GM12878 (cell line): ENCODE measurements around the gene GZF1. TPM values are rescaled to one million over a fixed set of nuclear protein-coding genes. Genes with fewer than 3 reads are reported as not detected.
A peak's percentile ranks its signal among the peaks of the same experiment; 100 is the strongest.

Experiments used
- ATAC-seq: fragments of 200-7000 bp; cut with Tn5 transposase; 3 replicates; pipeline ENCODE4 v1.9.1; 2020; ENCODE audit warnings: mild to moderate bottlenecking, moderate library complexity
- BruUV-seq: library from RNA; stranded (reverse); fragments of 400-500 nt; replicated peaks from 2 replicates; lab custom pipeline; 2021; lab: Mats Ljungman, UMichigan
- CTCF ChIA-PET: fragments of 300-600 bp; sonication (Branson Sonifier 250); formaldehyde crosslinking; extraction: SDS; loops from one replicate; lab custom pipeline; 2021; ENCODE audit warnings: inconsistent platforms; lab: Yijun Ruan, JAX
- POLR2A ChIA-PET: fragments of 350-600 bp; formaldehyde crosslinking; extraction: SDS; loops from one replicate; lab custom pipeline; 2021; ENCODE audit warnings: inconsistent platforms; lab: Charles Lee
- RAD21 ChIA-PET: fragments of 300-600 bp; sonication (Branson Sonifier 250); formaldehyde crosslinking; loops from one replicate; lab custom pipeline; 2023; ENCODE audit warnings: antibody characterized with exemption; ENCODE audit not compliant: unreplicated experiment; lab: Charles Lee
- SMC1A ChIA-PET: fragments of 300-600 bp; sonication (Branson Sonifier 250); formaldehyde crosslinking; loops from one replicate; lab custom pipeline; 2023; ENCODE audit not compliant: unreplicated experiment, uncharacterized antibody; lab: Charles Lee
- DNase-seq: peaks from one replicate; pipeline ENCODE4 v3.0.0-alpha.2; 2011; ENCODE audit warnings: low read depth, low spot score
- FAIRE-seq: peaks from 3 replicates; lab custom pipeline; 2011; peaks lifted over from hg19 to GRCh38; lab: Jason Lieb, UNC
- H2AFZ ChIP-seq: 2 replicates; pipeline ENCODE4 v1.6.0; 2011; ENCODE audit warnings: low read depth, low read length, control low read depth; ENCODE audit not compliant: control insufficient read depth
- H3K27ac ChIP-seq: 2 replicates; pipeline ENCODE4 v1.5.1; 2011; ENCODE audit warnings: control low read depth; ENCODE audit not compliant: control insufficient read depth, insufficient read depth
- H3K27me3 ChIP-seq, 2 experiments: replicated peaks in 1 of 2; 2 replicates each; pipeline versions ENCODE4 v1.6.0 to v1.6.1; 2011; ENCODE audit warnings: low read length in 1 of 2; ENCODE audit not compliant: control insufficient read depth in 2 of 2, insufficient read depth in 2 of 2
- H3K36me3 ChIP-seq, 2 experiments: 2 replicates each; pipeline ENCODE4 v1.5.1; 2011; ENCODE audit warnings: low read length in 1 of 2; ENCODE audit not compliant: control insufficient read depth in 2 of 2, insufficient read depth in 2 of 2
- H3K4me1 ChIP-seq: 2 replicates; pipeline ENCODE4 v1.6.1; 2011; ENCODE audit warnings: mild to moderate bottlenecking, low read length, moderate library complexity, mixed read lengths; ENCODE audit not compliant: control insufficient read depth, insufficient read depth
- H3K4me2 ChIP-seq: 2 replicates; pipeline ENCODE4 v1.6.0; 2011; ENCODE audit warnings: control low read depth; ENCODE audit not compliant: control insufficient read depth, insufficient read depth
- H3K4me3 ChIP-seq: fragments of 200-600 bp; sonication (generic); 2 replicates; pipeline ENCODE4 v1.5.1; 2016
- H3K79me2 ChIP-seq: 2 replicates; pipeline ENCODE4 v1.6.0; 2011; ENCODE audit warnings: low read length; ENCODE audit not compliant: control insufficient read depth, insufficient read depth
- H3K9ac ChIP-seq: 2 replicates; pipeline ENCODE4 v1.8.0; 2011; ENCODE audit warnings: low read length, control low read depth, mixed read lengths; ENCODE audit not compliant: control insufficient read depth, insufficient read depth
- H3K9me3 ChIP-seq: replicated peaks from 3 replicates; pipeline ENCODE4 v1.5.1; 2011; ENCODE audit warnings: mild to moderate bottlenecking, low read length; ENCODE audit not compliant: control insufficient read depth, insufficient read depth
- H4K20me1 ChIP-seq: 2 replicates; pipeline ENCODE4 v1.6.0; 2011; ENCODE audit not compliant: control insufficient read depth, insufficient read depth
- ESRRA ChIP-seq: IDR thresholded peaks from 2 replicates; pipeline ENCODE4 v1.6.1; 2012; ENCODE audit warnings: mild to moderate bottlenecking, low read length, improper control_type of control experiment
- MEF2A ChIP-seq: IDR thresholded peaks from 2 replicates; pipeline ENCODE4 v1.6.1; 2011; ENCODE audit warnings: low read depth, mild to moderate bottlenecking, low read length, moderate library complexity; ENCODE audit not compliant: insufficient read depth
- NR2C2 ChIP-seq: IDR thresholded peaks from 2 replicates; pipeline ENCODE4 v1.6.1; 2011; ENCODE audit warnings: borderline replicate concordance, low read depth; ENCODE audit not compliant: control insufficient read depth, insufficient read length
- SIX5 ChIP-seq: IDR thresholded peaks from 2 replicates; pipeline ENCODE4 v1.6.1; 2011; ENCODE audit warnings: mild to moderate bottlenecking, low read depth, low read length, moderate library complexity; ENCODE audit not compliant: severe bottlenecking
- WGBS: methylation state at CpG from one replicate; pipeline ENCODE4 v1.1.6; 2016; ENCODE audit warnings: low lambda C conversion rate; ENCODE audit not compliant: insufficient replicate concordance, insufficient coverage; ENCODE audit errors: missing lambda C conversion rate; 5-methylcytosine and 5-hydroxymethylcytosine counted together
- in situ Hi-C: fragments of 300-500 bp; cut with MboI; formaldehyde crosslinking; loops from 9 replicates; pipeline ENCODE4 v1.14.3; 2018; ENCODE audit warnings: mixed read lengths
- intact Hi-C: fragments of 100-400 bp; cut with micrococcal nuclease; formaldehyde crosslinking; loops from one replicate; pipeline ENCODE4 v1.14.2; 2022; ENCODE audit not compliant: unreplicated experiment
- polyA plus RNA-seq, 11 experiments: library from polyadenylated mRNA; depleted of rRNA in 4 of 11; unstranded in 6 of 11; stranded (reverse) in 5 of 11; fragments of >200 nt; fragmentation: Nextera tagmentation in 4 of 11; fragmentation: Illumina TruSeq in 1 of 11; extraction: Ambion mirVana in 4 of 11; extraction: Trizol in 1 of 11; gene quantifications; 1 replicate in 1 of 11; 2 replicates in 10 of 11; pipeline versions ENCODE4 v1.2.1 to v1.2.3, GENCODE V29; 2011 to 2016; ENCODE audit warnings: inconsistent platforms in 2 of 11, missing spikeins in 2 of 11, low read depth in 1 of 11
- total RNA-seq, 4 experiments: library from RNA; depleted of rRNA in 3 of 4; stranded (reverse); fragments of >200 nt in 3 of 4; fragmentation: Illumina TruSeq in 1 of 4; extraction: Trizol in 1 of 4; gene quantifications; 2 replicates each; pipeline versions ENCODE4 v1.2.1 to v1.2.3, GENCODE V29; 2013 to 2021
- TF ChIP-seq, protein P1 (sequence below): fragments of 450-650 bp; IDR thresholded peaks from 2 replicates; pipeline ENCODE4 v1.6.1; 2017; ENCODE audit warnings: antibody characterized with exemption, mild to moderate bottlenecking, moderate library complexity
- TF ChIP-seq, protein P2 (sequence below): fragments of 450-650 bp; IDR thresholded peaks from 2 replicates; pipeline ENCODE4 v1.6.1; 2017; ENCODE audit warnings: mild to moderate bottlenecking, low read depth, inconsistent platforms; ENCODE audit not compliant: poor library complexity, severe bottlenecking
- TF ChIP-seq, protein P3 (sequence below): fragments of 450-650 bp; IDR thresholded peaks from 2 replicates; pipeline ENCODE4 v1.6.1; 2017; ENCODE audit warnings: borderline replicate concordance
- TF ChIP-seq, protein P4 (sequence below): IDR thresholded peaks from 2 replicates; pipeline ENCODE4 v1.6.1; 2012; ENCODE audit warnings: low read depth, low read length, improper control_type of control experiment
- TF ChIP-seq, protein P5 (sequence below), 3 experiments: IDR thresholded peaks in 2 of 3; conservative IDR thresholded peaks in 1 of 3; 2 replicates each; pipeline ENCODE4 v1.5.1; 2011; ENCODE audit warnings: low read depth in 3 of 3, low read length in 3 of 3, mild to moderate bottlenecking in 3 of 3, control low read depth in 2 of 3, moderate library complexity in 2 of 3, inconsistent platforms in 1 of 3, mixed read lengths in 1 of 3; ENCODE audit not compliant: control insufficient read depth in 2 of 3, insufficient read depth in 1 of 3; ENCODE audit errors: extremely low read depth in 1 of 3

GZF1 gene
- total and polyA plus RNA-seq, 10 of the 15 experiments (the other 5 are each of a cell fraction or from before 2014, with no cell fraction given) = 2.2 to 19.5 (median 9.7) TPM

DNA sequence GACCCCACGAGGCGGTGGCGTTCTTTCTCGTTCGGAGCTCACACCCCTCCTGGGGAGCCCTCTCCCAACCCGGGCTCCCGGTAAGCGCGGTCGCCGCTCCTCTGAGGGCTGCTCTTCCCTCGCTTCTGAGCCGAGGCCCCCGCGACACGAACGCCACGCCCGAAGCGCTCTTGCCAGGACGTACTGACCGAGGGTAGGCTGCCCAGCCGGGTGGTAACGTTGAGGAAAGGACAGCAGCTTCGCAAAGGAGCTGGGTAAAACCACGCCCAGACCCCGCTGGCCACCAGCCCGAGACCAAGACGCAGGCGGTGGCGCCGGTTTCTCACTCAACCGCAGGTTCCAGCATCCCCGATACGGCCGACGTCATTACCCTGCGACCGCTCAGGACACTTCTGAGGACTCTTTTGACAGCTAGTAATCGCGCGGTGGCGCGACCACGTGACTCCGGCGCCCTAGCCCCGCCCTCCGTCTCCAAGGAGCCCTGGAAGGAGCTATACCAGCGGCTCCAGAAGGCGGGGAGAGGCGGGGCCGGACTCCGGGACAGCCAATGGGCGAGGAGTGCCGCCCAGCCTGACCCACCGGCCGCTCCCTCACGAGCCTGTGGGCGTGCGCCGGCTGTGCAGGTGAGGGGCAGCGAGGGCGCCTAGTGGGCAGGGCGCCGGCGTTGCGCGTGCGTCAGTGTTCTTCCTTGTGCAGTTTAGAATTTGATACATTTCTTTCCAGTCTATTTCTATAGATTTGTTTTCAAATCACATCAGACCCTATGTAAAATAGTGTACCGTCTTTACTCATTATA is 4.0 kb upstream of the GZF1 start (continued):
- TF ChIP-seq, protein P1, sequence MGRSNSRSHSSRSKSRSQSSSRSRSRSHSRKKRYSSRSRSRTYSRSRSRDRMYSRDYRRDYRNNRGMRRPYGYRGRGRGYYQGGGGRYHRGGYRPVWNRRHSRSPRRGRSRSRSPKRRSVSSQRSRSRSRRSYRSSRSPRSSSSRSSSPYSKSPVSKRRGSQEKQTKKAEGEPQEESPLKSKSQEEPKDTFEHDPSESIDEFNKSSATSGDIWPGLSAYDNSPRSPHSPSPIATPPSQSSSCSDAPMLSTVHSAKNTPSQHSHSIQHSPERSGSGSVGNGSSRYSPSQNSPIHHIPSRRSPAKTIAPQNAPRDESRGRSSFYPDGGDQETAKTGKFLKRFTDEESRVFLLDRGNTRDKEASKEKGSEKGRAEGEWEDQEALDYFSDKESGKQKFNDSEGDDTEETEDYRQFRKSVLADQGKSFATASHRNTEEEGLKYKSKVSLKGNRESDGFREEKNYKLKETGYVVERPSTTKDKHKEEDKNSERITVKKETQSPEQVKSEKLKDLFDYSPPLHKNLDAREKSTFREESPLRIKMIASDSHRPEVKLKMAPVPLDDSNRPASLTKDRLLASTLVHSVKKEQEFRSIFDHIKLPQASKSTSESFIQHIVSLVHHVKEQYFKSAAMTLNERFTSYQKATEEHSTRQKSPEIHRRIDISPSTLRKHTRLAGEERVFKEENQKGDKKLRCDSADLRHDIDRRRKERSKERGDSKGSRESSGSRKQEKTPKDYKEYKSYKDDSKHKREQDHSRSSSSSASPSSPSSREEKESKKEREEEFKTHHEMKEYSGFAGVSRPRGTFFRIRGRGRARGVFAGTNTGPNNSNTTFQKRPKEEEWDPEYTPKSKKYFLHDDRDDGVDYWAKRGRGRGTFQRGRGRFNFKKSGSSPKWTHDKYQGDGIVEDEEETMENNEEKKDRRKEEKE = no peak
- TF ChIP-seq, protein P2, sequence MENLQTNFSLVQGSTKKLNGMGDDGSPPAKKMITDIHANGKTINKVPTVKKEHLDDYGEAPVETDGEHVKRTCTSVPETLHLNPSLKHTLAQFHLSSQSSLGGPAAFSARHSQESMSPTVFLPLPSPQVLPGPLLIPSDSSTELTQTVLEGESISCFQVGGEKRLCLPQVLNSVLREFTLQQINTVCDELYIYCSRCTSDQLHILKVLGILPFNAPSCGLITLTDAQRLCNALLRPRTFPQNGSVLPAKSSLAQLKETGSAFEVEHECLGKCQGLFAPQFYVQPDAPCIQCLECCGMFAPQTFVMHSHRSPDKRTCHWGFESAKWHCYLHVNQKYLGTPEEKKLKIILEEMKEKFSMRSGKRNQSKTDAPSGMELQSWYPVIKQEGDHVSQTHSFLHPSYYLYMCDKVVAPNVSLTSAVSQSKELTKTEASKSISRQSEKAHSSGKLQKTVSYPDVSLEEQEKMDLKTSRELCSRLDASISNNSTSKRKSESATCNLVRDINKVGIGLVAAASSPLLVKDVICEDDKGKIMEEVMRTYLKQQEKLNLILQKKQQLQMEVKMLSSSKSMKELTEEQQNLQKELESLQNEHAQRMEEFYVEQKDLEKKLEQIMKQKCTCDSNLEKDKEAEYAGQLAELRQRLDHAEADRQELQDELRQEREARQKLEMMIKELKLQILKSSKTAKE = no peak

DNA sequence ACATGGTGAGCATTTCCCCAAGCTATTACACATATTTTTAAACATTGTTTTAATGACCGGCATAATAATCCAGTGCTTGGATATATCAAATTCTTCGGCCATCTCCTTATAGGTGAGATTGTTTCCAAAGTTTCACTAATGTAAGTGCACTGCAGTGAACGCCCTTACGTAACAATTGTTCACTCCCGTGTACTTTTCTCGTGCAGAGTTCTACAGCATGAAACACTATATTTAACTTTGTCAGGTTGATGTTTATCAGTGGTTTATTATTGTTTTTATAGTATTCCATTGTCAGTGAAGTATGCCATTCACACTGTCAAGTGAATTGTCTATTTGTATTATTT is 3.4 kb upstream of the GZF1 start:
- intact Hi-C loops = loop anchor here (1.0 kb wide), 1 partner anchor 8 kb away; the partner anchor contains the start of gene NXT1
- no TSS peak for BruUV-seq
- ATAC-seq (no peak), FAIRE-seq (no peak), DNase-seq (no peak)
- no peaks in the 10 kb centered on the region for H3K9me3 ChIP-seq
- peak overlapping the region; percentile 47 for H2AFZ ChIP-seq
- peaks cover 7% of the 10 kb centered on the region for H3K4me1 ChIP-seq
- H3K36me3 ChIP-seq = peaks cover 5 to 8% of the 10 kb centered on the region in 2 experiments; a peak in 3 of 4 replicates
- WGBS = 26% methylated on average over 6 of the region's 6 CpGs
- H4K20me1 ChIP-seq = no peaks in the 10 kb centered on the region
- H3K4me2 ChIP-seq = peak overlapping the region; percentile 63
- peaks cover 28% of the 10 kb centered on the region for H3K79me2 ChIP-seq
- no peak overlapping the region for H3K27ac ChIP-seq
- H3K9ac ChIP-seq = no peak overlapping the region
- ChIA-PET SMC1A (interaction anchor here (0.8 to 2.2 kb wide), 6 partner anchors 9 to 88 kb away, joined by 3 to 14 read pairs (median 5); no protein-coding TSS in a partner anchor), CTCF (interaction anchor here (0.9 to 2.0 kb wide), 8 partner anchors 9 to 88 kb away, joined by 3 to 11 read pairs (median 7); partner anchors contain the start of gene NAPB), POLR2A (interaction anchor here (1.0 to 4.5 kb wide), 7 partner anchors 8 to 63 kb away, joined by 3 to 61 read pairs (median 6); partner anchors contain the start of genes NAPB and NXT1), RAD21 (interaction anchor here (1.2 to 2.1 kb wide), 5 partner anchors 8 to 63 kb away, joined by 4 to 31 read pairs (median 8); partner anchors contain the start of genes NAPB and NXT1)
- peak overlapping the region; percentile 33; the same call in 1 of the 2 replicates for H3K4me3 ChIP-seq
- no peaks in the 10 kb centered on the region for H3K27me3 ChIP-seq
- in situ Hi-C loops = loop anchor here (25.0 kb wide), 2 partner anchors 1704 to 1904 kb away; partner anchors contain the start of gene ACSS1
- TF ChIP-seq, protein P3, sequence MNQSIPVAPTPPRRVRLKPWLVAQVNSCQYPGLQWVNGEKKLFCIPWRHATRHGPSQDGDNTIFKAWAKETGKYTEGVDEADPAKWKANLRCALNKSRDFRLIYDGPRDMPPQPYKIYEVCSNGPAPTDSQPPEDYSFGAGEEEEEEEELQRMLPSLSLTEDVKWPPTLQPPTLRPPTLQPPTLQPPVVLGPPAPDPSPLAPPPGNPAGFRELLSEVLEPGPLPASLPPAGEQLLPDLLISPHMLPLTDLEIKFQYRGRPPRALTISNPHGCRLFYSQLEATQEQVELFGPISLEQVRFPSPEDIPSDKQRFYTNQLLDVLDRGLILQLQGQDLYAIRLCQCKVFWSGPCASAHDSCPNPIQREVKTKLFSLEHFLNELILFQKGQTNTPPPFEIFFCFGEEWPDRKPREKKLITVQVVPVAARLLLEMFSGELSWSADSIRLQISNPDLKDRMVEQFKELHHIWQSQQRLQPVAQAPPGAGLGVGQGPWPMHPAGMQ = no peak
- no peak for TF ChIP-seq NR2C2
- TF ChIP-seq ESRRA = no peak
- TF ChIP-seq SIX5 = no peak
- TF ChIP-seq, protein P4, sequence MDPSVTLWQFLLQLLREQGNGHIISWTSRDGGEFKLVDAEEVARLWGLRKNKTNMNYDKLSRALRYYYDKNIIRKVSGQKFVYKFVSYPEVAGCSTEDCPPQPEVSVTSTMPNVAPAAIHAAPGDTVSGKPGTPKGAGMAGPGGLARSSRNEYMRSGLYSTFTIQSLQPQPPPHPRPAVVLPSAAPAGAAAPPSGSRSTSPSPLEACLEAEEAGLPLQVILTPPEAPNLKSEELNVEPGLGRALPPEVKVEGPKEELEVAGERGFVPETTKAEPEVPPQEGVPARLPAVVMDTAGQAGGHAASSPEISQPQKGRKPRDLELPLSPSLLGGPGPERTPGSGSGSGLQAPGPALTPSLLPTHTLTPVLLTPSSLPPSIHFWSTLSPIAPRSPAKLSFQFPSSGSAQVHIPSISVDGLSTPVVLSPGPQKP = no peak
- TF ChIP-seq MEF2A = no peak
- TF ChIP-seq, protein P5, sequence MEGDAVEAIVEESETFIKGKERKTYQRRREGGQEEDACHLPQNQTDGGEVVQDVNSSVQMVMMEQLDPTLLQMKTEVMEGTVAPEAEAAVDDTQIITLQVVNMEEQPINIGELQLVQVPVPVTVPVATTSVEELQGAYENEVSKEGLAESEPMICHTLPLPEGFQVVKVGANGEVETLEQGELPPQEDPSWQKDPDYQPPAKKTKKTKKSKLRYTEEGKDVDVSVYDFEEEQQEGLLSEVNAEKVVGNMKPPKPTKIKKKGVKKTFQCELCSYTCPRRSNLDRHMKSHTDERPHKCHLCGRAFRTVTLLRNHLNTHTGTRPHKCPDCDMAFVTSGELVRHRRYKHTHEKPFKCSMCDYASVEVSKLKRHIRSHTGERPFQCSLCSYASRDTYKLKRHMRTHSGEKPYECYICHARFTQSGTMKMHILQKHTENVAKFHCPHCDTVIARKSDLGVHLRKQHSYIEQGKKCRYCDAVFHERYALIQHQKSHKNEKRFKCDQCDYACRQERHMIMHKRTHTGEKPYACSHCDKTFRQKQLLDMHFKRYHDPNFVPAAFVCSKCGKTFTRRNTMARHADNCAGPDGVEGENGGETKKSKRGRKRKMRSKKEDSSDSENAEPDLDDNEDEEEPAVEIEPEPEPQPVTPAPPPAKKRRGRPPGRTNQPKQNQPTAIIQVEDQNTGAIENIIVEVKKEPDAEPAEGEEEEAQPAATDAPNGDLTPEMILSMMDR (IDR thresholded peaks at IDR 0.05 in 2 of 3, conservative IDR thresholded peaks at IDR 0.05 in 1 of 3; ENCODE audit: control insufficient read depth in 2 of 3, extremely low read depth in 1 of 3, insufficient read depth in 1 of 3, low read depth in 3 of 3, low read length in 3 of 3) = no peak
